HG02870 (cell line): Measurements from ENCODE around the gene PIGW.
A peak's percentile ranks its signal among the peaks of the same experiment; 100 is the strongest.
"Not testable (repeated sequence)": the region's sequence is repeated elsewhere in the genome, so short reads cannot be mapped to it uniquely, and the experiment has no call there.

ENCODE experiments used
- ATAC-seq: cut with Tn5 transposase; IDR thresholded peaks from one replicate; pipeline ENCODE4 v1.9.1; 2021; ENCODE audit warnings: mild to moderate bottlenecking, moderate library complexity; ENCODE audit not compliant: unreplicated experiment

Gene PIGW

DNA sequence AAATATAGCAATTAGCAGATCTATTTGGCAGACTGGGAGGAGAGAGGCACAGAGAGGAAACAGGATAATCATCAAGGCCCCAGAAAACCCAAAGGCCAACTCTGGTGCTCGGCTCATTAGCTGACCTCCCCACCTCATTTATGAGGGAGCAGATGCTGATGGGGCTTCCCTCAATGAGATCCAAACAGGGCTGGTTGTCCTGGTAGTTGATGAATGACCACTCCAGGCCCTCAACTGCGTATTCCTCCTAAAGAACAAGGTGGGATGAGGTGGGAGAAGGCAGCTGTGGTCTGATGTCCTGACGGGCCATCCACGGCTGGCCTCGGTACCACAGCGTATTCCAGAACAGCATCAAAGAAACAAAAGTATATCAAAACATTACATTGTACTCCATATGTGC lies 27.5 kb upstream of the PIGW start:
- ATAC-seq: no peak

DNA sequence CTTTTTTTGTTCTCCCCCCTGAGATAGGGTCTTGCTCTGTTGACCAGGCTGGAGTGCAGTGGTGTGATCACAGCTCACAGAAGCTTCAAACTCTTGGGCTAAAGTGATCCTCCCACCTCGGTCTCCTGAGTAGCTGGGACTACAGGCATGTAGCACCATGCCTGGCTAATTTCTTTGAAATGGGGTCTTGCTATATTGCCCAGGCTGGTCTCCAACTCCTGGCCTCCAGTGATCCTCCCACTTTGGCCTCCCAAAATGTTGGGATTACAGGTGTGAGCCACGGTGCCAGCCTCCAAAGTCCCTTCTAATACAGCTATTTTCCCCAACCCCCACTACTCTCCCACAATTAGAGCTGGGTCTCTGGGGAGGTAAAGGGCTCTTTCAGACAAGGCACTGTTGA lies 26.3 kb upstream of the PIGW start:
- not testable (repeated sequence) for ATAC-seq

DNA sequence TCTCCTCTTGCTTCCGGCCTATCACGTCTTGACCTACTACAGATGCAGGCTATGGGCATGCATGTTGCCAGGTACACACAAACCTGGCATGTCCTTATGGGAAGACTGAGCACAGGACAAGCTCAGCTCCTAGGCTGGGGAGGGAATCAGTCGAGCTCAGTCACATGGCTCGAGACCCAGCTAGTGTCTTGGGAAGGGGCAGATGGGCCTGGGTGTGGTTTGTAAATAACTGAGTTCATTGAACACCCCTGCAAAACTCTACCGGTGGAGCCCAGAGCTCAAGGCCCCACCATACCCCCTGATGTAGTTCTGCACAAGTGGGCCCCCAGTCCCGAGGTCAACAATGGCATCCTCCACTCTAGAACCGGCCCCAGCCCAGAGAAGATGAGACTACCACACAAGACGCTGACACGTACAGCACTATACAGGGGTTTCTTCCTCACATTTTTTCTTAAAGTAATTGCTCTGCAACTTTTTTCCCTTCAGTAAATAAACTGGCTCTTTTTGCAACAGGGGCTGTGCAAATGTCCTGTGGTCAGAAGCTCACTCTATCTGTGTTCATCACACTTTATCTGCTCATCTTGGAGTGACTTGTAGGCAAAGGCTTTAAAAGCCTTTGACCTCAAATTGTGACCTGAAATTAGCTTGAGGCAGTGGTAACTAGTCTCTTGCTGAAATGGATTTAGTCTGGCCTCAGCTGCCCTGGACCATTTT lies 25.4 kb upstream of the PIGW start:
- ATAC-seq: no peak

DNA sequence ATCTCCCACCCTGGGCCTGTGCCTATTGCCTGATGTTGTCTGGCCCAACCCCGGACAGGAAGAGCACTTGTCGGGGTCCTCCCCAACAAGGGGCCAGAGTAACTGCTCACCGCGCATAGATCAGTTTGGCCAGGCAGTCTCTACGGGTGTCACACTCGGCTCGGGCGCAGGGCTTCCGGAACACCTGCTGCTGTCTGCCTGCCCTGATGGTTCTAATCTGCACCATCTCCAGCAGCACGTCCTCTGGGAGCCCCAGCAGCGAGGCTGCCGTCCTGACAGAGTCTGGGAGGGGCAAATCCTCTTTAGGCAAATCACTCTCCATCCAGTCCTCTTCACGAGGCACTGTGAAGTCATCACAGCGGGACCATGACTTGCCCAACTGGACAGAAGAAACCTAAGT lies 24.2 kb upstream of the PIGW start:
- no peak for ATAC-seq

DNA sequence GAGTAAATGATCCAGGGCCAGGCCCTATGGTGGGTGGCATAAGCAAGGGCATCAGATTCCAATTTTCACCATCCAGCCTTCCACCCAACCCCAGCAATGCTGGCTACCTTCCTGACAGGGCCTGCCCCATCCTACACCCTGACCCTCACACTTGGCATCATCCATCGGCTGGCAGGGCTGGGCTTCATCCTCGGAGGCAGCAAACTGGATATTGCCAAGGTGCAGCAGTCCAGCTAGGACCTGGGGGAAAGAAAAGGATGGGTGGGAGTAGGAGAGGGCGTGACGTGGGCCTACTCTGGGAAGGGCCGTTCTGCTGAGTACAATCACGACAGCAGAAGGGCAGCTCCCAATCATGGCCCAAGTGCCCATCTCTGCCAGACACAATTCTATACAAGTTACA lies 23.6 kb upstream of the PIGW start:
- ATAC-seq: no peak

DNA sequence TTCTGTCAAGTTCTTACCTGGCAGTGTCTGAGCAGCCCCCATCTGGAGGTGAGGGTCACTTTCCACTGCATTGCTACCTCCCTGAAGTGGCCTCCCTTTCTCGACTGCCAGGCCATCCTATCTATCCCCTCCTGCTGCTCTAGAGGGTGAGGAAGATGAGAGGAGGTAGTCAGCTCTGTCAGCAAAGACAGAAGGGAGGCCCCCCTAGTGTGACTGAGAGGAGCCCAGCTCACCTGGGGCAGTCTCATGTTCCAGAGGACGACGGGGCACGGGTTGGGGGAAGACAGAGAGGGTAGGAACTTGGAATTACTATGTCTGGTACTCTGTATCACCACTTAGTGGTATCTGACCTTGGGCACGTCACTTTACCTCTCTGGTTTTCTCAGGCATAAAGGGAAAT lies 22.1 kb upstream of the PIGW start:
- no peak for ATAC-seq

DNA sequence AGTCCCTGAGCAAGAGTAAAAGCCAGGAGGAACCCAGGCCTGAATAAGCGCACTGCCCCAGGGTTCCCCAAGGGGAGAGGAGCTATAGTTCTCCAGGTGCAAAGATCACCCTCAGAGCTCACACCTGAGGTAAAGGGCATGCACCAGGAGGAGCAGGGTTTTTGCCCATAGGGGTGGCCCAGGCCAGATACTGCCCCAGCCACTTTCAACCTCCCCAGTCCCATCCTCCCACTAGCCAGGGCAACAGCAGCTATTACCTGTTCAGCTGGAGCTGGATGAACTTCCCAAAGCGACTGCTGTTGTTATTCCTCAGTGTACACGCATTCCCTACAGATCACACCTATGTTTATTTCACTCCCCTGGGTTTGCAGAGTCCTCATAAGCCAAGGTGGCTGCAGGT lies 19.9 kb upstream of the PIGW start:
- ATAC-seq: no peak

DNA sequence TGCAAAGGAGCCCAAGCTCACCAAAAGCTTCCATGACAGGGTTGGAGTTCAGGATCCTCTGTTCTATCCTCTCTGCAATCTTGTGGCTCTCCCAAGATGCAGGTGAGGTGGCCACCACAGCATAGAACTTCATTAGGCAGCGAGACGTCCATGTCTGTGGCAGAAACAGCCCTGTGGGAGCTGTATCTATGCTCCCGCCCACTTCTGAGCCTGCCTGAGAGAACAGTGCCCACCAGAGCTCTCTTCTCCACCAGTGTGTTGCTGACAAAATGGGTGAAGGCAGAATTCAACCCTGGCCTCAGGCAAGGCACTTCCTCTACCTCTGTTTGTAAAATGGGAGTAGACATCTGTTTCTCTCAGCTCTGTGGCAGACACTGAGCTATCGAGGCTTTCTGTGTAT lies 18.9 kb upstream of the PIGW start:
- ATAC-seq: no peak

DNA sequence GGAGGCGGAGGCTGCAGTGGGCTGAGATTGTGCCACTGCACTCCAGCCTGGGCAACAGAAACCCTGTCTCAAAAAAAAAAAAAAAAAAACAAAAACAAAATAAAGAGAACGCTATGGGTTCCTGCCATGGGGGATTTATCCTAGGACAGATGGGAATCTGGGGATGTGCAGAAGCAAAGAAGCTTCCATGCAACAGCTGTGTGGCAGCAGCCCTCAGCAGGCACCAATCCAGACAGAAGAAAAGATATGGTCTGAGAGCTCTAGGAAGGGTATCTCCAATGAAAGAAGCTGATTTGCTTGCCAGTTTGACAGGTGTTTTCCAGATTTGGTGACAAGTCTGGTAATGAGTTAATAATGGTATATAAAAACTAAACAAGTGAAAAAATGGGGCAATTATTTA lies 11.7 kb upstream of the PIGW start:
- no peak for ATAC-seq

DNA sequence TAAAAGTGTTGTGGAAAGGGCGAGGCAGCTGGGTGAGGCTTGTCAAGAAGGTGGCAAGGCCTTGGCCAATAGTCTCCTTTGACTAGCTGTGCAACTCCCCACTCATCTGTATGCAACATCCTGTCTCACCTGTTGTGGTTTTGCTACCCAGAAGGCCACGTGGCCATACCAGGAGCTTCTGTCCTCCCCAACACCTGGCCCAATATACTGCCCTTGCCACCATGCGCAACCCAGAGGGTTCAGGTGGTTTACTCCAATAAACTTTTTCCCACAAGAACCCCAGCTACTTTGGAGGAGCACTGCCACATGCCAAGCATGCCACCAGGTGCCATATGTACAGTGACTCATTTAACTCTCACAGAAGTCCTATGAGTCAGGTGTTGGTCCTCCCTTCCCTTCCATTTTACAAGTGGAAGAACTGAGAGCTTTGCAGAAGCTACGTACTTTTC lies 10.3 kb upstream of the PIGW start:
- ATAC-seq: no peak

DNA sequence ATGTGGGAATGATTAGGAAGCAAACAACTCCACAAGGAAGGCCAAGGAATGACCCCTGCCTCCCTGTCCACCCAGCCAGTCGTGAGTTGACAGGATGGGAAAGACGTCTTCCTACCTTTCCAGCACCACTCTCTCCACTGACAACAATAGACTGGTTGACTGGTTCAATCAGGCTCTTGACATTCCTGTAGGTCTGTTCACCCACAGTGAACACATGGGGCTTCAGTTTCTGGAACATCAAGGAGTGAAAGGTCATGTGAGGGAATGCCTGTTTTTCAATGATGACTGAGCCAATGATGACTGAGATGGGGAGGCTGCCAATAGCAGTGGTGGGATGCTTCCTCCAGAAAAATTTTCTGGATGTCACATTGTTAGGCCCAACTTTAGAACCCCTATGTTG lies 9.7 kb upstream of the PIGW start:
- ATAC-seq: no peak

DNA sequence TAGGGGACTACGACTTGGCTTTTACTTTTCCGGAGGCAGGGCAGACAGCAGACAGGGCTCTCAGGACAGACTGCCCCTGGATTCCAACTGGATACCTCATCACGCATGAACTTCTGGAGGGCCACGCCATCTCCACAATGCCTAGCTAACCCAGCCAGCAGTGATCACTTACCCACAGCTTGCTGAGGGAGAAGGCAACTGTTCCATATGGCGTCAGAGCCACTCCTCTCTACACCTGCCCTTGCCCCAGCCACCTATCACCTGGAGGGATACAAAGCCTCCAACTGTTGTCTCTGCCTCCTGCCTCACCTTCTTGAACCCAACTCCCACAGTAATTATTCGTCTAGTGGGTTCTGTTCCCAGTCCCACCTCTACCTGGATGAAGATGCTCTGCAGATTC lies 8.9 kb upstream of the PIGW start:
- no peak for ATAC-seq

DNA sequence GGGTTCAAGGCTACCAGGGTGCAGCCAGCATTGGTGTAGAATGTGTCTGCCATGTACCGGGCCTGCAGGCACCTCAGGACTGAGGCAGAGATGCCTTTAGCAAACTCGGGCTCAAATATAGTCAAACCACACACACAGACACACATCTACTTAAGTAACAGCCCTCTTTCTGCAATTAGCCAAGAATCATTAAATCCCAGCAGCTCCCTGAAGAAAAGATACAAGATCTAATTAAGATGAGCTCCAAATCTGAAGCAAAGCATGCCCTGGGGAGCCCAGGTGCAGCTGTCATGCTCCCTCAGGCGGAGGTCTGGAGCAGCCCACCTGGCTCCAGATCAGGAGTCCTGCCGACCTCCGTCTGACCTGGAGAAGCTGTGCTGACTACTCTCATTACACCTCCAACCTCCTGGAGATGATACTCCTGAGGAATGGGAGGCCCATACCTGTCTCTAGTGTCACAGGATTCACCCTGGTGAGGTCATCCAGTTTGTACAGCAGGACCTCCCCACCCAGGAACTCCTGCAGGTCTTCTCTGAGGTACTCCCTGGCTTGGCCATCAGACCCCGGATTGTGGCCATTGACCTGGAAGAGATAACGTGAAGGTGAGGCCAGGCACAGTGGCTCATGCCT lies 7.1 kb upstream of the PIGW start:
- ATAC-seq: no peak

DNA sequence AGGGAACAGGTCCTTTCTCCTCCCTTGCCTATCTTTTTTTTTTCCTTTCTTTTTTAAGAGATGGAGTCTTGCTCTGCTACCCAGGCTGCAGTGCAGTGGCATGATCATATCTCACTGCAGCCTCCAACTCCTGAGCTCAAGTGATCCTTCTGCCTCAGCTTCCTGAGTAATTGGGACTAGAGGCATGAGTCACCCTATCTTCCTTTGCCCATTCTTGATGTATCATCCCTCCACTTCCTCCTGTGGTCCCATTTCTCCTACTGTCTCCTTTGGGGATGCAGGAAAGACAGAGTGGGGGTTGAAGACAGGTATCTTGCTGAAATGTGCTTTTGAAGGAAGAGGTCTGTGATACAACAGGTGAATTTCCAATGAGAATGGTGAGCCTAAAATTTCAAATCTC lies 5.7 kb upstream of the PIGW start:
- no peak for ATAC-seq

DNA sequence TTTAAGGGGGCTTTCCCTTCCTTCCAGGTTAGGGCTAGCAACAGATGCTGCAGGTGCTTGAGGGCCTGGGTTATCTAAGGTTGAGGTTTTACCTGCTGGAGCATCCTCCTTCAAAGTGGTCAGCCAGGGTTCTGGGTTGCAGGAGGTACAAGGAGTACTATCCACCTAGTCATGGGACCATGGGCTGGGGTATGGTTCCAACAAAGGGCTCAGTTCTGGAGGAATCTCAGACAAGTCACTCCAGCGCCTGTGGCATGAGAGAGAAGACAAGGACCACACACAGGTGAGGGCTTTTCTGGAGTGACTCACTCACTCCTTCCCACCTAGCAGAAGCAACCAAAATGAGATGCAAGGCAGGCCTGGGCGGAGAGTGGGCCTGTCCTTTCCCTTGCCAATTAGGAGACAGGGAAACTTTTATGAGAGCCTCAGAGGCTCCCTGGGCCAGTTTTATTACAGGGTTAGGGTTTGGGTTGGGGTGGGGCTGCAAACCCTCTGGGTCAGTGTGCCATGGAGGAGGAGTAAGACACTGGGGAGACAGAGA lies 2.3 kb upstream of the PIGW start:
- no peak for ATAC-seq

DNA sequence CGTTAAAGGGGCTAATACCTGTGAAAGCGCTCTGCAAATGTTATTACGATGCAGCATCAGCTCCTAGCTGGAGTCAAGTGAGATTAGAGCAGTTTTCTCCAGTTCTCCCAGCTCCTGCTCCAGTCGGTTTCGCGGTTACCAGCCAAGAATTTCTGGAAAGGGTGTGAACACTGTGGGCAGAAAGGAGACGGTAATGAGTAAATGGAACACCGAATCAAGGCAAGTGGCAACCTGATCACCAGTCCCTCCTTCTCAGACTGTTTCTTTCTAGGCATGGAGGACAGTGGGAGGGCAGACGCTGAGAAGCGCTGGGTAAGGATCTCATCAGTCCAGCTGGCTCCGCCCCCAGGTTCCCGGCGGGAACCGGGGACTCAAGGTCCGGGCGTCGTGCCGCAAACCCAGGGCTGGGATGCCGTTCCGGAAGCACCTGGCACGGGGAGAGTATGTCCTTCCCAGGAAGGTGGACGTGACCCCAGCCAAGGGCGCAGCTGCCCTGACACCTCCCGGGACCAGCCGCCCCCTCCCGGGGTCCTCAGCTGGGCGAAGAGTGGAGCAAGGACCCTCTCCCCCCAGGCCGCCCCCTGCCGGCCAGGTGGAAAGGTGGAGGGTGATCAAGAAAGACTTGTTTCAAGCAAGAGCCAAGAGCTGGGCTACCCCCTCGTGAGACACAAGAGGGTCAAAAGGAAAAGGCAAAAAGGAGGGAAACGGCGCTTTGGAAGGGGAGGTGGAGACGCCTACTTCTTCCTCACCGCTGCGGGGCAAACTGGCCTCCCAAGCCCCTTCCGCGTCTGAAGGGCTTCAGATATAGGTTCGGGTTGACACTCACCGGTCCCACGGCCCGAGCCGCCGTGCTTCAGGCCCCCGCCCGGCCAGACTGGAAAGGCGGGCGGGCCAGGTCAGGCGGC lies 600 bp upstream of the PIGW start:
- peak; percentile 24 for ATAC-seq

DNA sequence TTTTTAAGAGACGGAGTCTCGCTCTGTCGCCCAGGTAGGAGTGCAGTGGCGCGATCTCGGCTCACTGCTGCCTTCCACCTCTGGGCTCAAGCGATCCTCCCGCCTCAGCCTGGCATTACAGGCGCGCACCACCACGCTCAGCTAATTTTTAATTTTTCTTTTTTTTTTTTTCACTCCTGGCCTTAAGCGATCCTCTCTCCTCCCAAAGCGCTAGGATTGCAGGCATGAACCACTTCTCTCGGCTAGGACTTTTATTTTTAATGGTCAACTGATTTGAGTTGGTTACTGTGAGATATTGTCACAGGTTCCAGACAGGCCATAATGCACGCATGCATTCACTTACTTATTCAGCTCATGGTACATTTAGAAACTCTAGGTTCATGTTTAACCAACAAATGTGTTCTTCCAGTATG lies 888 bp downstream of the PIGW start:
- no peak for ATAC-seq

DNA sequence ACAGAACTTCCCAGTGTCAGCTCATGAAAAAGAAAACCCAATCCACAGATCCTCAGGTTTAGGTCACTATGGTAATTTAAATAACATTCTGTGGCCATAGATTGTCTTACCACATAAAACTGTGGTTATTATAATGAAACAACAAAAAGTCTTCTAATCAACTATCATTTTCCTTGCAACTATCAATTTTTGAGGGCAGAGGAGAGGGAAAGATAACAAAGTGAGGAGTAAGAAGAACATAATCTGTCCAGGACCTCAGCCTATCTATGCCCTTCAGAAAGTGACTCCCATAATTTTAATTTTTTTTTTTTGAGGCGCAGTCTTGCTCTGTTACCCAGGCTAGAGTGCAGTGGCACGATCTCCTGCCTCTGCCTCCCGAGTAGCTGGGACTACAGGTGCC lies 5.9 kb downstream of the PIGW start:
- ATAC-seq: no peak

DNA sequence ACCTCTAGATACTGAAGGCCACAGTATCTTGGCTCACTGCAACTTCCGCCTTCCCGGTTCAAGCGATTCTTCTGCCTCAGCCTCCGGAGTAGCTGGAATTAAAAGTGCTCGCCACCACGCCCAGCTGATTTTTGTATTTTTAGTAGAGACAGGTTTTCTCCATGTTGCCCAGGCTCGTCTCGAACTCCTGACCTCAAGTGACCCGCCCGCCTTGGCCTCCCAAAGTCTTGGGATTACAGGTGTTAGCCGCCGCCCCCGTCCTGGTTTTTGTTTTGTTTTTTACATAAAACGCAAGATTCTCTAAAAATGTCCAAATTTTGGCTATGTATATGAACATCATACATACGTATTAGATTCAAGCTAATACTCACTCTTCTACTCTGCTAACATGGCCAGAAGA lies 8.0 kb downstream of the PIGW start:
- ATAC-seq: no peak

DNA sequence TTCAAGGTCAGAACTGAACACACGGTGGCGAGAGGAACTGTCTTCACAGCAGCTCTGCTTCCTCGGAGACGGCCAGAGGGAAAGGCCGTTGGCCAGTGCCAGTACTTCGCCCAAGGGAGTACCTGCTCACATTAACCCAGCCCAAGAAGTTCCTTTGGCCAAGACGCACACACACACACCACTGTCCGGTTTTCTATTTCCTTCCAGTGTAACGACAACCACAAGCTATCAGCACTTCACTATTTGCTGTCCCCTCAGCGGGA lies 9.2 kb downstream of the PIGW start:
- ATAC-seq: no peak

DNA sequence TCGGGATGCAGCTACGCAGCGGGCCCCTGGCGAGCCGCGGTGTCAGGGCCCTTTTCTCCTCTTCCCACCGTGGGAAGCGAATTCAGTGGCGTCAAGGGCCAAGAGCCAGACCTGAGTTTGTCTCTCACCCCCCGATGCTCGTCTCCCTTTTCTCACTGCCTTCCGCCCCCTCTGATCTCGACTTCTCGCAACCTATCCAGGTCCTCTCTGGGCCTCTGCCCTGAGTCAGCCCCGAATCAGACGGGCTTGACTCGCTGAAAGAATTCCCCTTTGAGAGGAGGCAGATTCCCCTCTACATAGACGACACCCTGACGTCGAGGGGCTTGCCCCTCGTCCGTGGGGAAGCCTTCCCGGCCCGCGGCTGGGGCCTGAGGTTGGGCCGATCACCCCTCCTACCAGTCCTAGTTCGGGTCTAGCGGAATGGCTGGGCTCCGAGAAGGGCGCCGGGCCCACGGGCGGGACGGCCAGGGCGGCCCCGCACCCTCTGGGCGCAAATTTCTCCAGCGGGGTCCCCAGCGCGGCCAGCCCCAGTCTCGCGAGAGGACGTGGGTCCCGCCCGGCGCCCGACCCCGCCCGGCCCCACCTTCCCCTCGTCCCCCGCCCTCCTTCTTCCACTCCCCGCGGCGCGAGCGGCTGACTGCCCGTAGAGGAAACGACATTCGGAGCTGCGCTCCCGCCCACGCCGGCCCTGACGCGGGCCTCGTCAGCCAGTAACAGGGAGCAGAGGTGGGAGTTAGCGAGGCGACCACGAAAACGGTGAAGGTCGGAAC lies 9.7 kb downstream of the PIGW start, which contains the start of gene GGNBP2:
Gene GGNBP2 (plus strand): TSS at position 613 of the 770 bp plus-strand sequence. CDS start 806 bp downstream, outside the sequence.
- peak; percentile 52 for ATAC-seq
